Lung (tissue), 12 donors: ENCODE measurements around the gene SNCA. TPM values are rescaled to one million over a fixed set of nuclear protein-coding genes. Genes with fewer than 3 reads are reported as not detected.

ENCODE experiments used
- ATAC-seq: fragments of 200-7000 bp; cut with Tn5 transposase; one replicate; pipeline ENCODE4 v1.9.1; 2020; ENCODE audit warnings: moderate number of reproducible peaks; ENCODE audit not compliant: insufficient read depth, low FRiP score
- DNase-seq, 3 donors: peaks; one replicate each; pipeline ENCODE4 v3.0.0-alpha.2; 2013 to 2017
- H3K27ac ChIP-seq, 2 donors: one replicate each; pipeline ENCODE4 v1.5.1; 2013; ENCODE audit warnings: mild to moderate bottlenecking in 2 of 2, moderate library complexity in 2 of 2, control low read depth in 1 of 2, inconsistent platforms in 1 of 2, low read depth in 1 of 2, low read length in 1 of 2
- H3K27me3 ChIP-seq, 3 donors: one replicate each; pipeline ENCODE4 v1.5.1; 2013; ENCODE audit warnings: low read length in 2 of 3; ENCODE audit not compliant: control insufficient read depth in 3 of 3, insufficient read depth in 3 of 3
- H3K36me3 ChIP-seq, 4 donors: one replicate each; pipeline ENCODE4 v1.5.1; 2013; ENCODE audit warnings: low read length in 4 of 4, mild to moderate bottlenecking in 1 of 4, moderate library complexity in 1 of 4; ENCODE audit not compliant: control insufficient read depth in 4 of 4, insufficient read depth in 4 of 4
- H3K4me1 ChIP-seq, 5 donors: one replicate each; pipeline ENCODE4 v1.5.1; 2013; ENCODE audit warnings: low read length in 5 of 5, mild to moderate bottlenecking in 2 of 5, moderate library complexity in 1 of 5; ENCODE audit not compliant: control insufficient read depth in 5 of 5, insufficient read depth in 5 of 5
- H3K4me3 ChIP-seq: one replicate; pipeline ENCODE4 v1.5.1; 2013; ENCODE audit warnings: mild to moderate bottlenecking, control low read depth, moderate library complexity
- H3K9ac ChIP-seq, 2 donors: one replicate each; pipeline ENCODE4 v1.5.1; 2013; ENCODE audit warnings: low read length in 2 of 2, control low read depth in 1 of 2; ENCODE audit not compliant: insufficient read depth in 1 of 2
- H3K9me3 ChIP-seq, 4 donors: one replicate each; pipeline ENCODE4 v1.5.1; 2013; ENCODE audit warnings: low read length in 3 of 4, mild to moderate bottlenecking in 1 of 4, moderate library complexity in 1 of 4; ENCODE audit not compliant: control insufficient read depth in 4 of 4, insufficient read depth in 3 of 4
- CTCF ChIP-seq: IDR thresholded peaks from 2 replicates; pipeline ENCODE4 v1.5.1; 2012; ENCODE audit warnings: mild to moderate bottlenecking; ENCODE audit errors: control extremely low read depth, extremely low read depth
- WGBS, 2 donors: extraction: QIAGEN DNeasy Blood & Tissue Kit; methylation state at CpG; one replicate each; pipeline ENCODE4 v1.1.7; 2013; 5-methylcytosine and 5-hydroxymethylcytosine counted together
- polyA plus RNA-seq, 2 donors: library from polyadenylated mRNA; stranded (reverse); fragments of 200-250 nt; gene quantifications; one replicate each; pipeline ENCODE4 v1.2.1, GENCODE V29; 2013
- total RNA-seq, 2 donors: library from RNA; depleted of rRNA in 1 of 2; stranded (reverse); fragments of >200 nt in 1 of 2; gene quantifications; one replicate each; pipeline ENCODE4 v1.2.1, GENCODE V29; 2014 to 2021
- donor health status: control.
- donor health status: control.
- donor health status: Bipolar disorder and iron deficiency.
- donor health status: healthy.
- donor health status: DM: yes; HTN: yes; CAD: no.

Gene SNCA
- total and polyA plus RNA-seq, 4 donors, result 7.1 to 60.4 (median 12.3) TPM

GRCh38 chr4:89863533-89863932 lies 26.6 kb upstream of the SNCA start:
- H3K27me3 ChIP-seq, result no peaks in the 10 kb centered on the region
- DNase-seq (no peak), ATAC-seq (no peak)
- no peak overlapping the region for H3K4me3 ChIP-seq
- H3K9me3 ChIP-seq, result no peaks in the 10 kb centered on the region
- no peak for TF ChIP-seq CTCF
- H3K9ac ChIP-seq, result no peak overlapping the region
- 50 to 60% methylated on average over 5 of the region's 5 CpGs for WGBS, 2 donors
- H3K36me3 ChIP-seq, result no peaks in the 10 kb centered on the region
- no peaks in the 10 kb centered on the region for H3K4me1 ChIP-seq
- no peak overlapping the region for H3K27ac ChIP-seq

- ATAC-seq (no peak), DNase-seq (no peak)
- H3K9ac ChIP-seq, result no peak overlapping the region
- TF ChIP-seq CTCF, result no peak
- H3K36me3 ChIP-seq, result no peaks in the 10 kb centered on the region
- whole genome bisulfite sequencing, 2 donors, result 95 to 96% methylated on average over 5 of the region's 5 CpGs
- no peak overlapping the region for H3K27ac ChIP-seq
- H3K27me3 ChIP-seq, result no peaks in the 10 kb centered on the region
- peaks cover 0 to 4% (median 0%) of the 10 kb centered on the region in 4 donors for H3K9me3 ChIP-seq
- no peaks in the 10 kb centered on the region for H3K4me1 ChIP-seq
- no peak overlapping the region for H3K4me3 ChIP-seq
These were observed 24.0 kb upstream of the SNCA start for GRCh38 chr4:89860971-89861370.

- Histone ChIP-seq H3K4me3 (no peak overlapping the region), H3K36me3 (no peaks in the 10 kb centered on the region), H3K9ac (no peak overlapping the region), H3K9me3 (peaks cover 0 to 6% (median 0%) of the 10 kb centered on the region in 4 donors), H3K27ac (no peak overlapping the region), H3K27me3 (no peaks in the 10 kb centered on the region), H3K4me1 (no peaks in the 10 kb centered on the region)
- 54 to 60% methylated on average over 3 of the region's 3 CpGs for WGBS, 2 donors
- ATAC-seq (no peak), DNase-seq (peak in 1 of 3 donors; percentile 4)
- no peak for TF ChIP-seq CTCF
These were observed 18.3 kb upstream of the SNCA start for GRCh38 chr4:89855236-89855635.

GRCh38 chr4:89847571-89848325 lies 10.8 kb upstream of the SNCA start:
- H3K9me3 ChIP-seq, result peaks cover 0 to 5% (median 0%) of the 10 kb centered on the region in 4 donors
- H3K4me3 ChIP-seq, result no peak overlapping the region
- H3K9ac ChIP-seq, result no peak overlapping the region
- 93 to 100% methylated on average over 1 of the region's 1 CpG for WGBS, 2 donors
- no peaks in the 10 kb centered on the region for H3K36me3 ChIP-seq
- ATAC-seq (no peak), DNase-seq (peak in 1 of 3 donors; percentile 25)
- peaks cover 0 to 2% (median 0%) of the 10 kb centered on the region in 5 donors for H3K4me1 ChIP-seq
- H3K27ac ChIP-seq, result no peak overlapping the region
- no peak for TF ChIP-seq CTCF
- H3K27me3 ChIP-seq, result no peaks in the 10 kb centered on the region
